Fibroblast of lung (primary cell): ENCODE results near the gene COL11A2. TPM values are rescaled to one million over a fixed set of nuclear protein-coding genes. Genes with fewer than 3 reads are reported as not detected.
A peak's percentile ranks its signal among the peaks of the same experiment; 100 is the strongest.

ENCODE experiments used
- DNase-seq, 2 donors: peaks; one replicate each; pipeline versions ENCODE4 v3.0.0 to v3.0.0-alpha.2; 2010; ENCODE audit warnings: low read depth in 2 of 2
- H2AFZ ChIP-seq: 2 replicates; pipeline ENCODE4 v1.5.1; 2012; ENCODE audit warnings: low read length, control low read depth, inconsistent platforms
- H3K27ac ChIP-seq: 2 replicates; pipeline ENCODE4 v1.5.1; 2011; ENCODE audit warnings: low read length, control low read depth; ENCODE audit not compliant: insufficient read depth
- H3K27me3 ChIP-seq: 2 replicates; pipeline ENCODE4 v1.5.1; 2011; ENCODE audit warnings: mild to moderate bottlenecking, low read length; ENCODE audit not compliant: control insufficient read depth, insufficient read depth
- H3K36me3 ChIP-seq: 2 replicates; pipeline ENCODE4 v1.5.1; 2011; ENCODE audit warnings: low read length; ENCODE audit not compliant: control insufficient read depth, insufficient read depth
- H3K4me1 ChIP-seq: 2 replicates; pipeline ENCODE4 v1.5.1; 2011; ENCODE audit warnings: low read length; ENCODE audit not compliant: control insufficient read depth, insufficient read depth; ENCODE audit errors: extremely low read depth
- H3K4me2 ChIP-seq: 2 replicates; pipeline ENCODE4 v1.5.1; 2011; ENCODE audit warnings: low read length, control low read depth; ENCODE audit not compliant: insufficient read depth; ENCODE audit errors: extremely low read depth
- H3K4me3 ChIP-seq, 4 experiments: fragments of 200-600 bp in 1 of 4; sonication (generic) in 1 of 4; replicated peaks in 1 of 4; 2 replicates each; pipeline ENCODE4 v1.5.1; 2011 to 2016; ENCODE audit warnings: low read length in 4 of 4, low read depth in 3 of 4, mild to moderate bottlenecking in 3 of 4, control low read depth in 2 of 4, inconsistent platforms in 1 of 4, mixed read lengths in 1 of 4; ENCODE audit not compliant: insufficient read depth in 1 of 4; ENCODE audit errors: control extremely low read depth in 1 of 4
- H3K79me2 ChIP-seq: 2 replicates; pipeline ENCODE4 v1.5.1; 2012; ENCODE audit warnings: mild to moderate bottlenecking, low read length, inconsistent platforms; ENCODE audit not compliant: control insufficient read depth, insufficient read depth
- H3K9ac ChIP-seq: 2 replicates; pipeline ENCODE4 v1.5.1; 2011; ENCODE audit warnings: mild to moderate bottlenecking, low read length, control low read depth; ENCODE audit not compliant: insufficient read depth
- H3K9me3 ChIP-seq: 2 replicates; pipeline ENCODE4 v1.5.1; 2012; ENCODE audit warnings: low read depth, low read length; ENCODE audit not compliant: control insufficient read depth, insufficient read depth
- H4K20me1 ChIP-seq: 2 replicates; pipeline ENCODE4 v1.5.1; 2011; ENCODE audit warnings: low read length; ENCODE audit not compliant: control insufficient read depth, insufficient read depth; ENCODE audit errors: extremely low read depth
- EZH2 ChIP-seq: IDR thresholded peaks from 2 replicates; pipeline ENCODE4 v1.5.1; 2012; ENCODE audit warnings: low read length, control low read depth, mild to moderate bottlenecking; ENCODE audit errors: missing control alignments
- polyA plus RNA-seq, 2 donors: library from polyadenylated mRNA; depleted of rRNA in 1 of 2; stranded (reverse) in 1 of 2; unstranded in 1 of 2; fragments of >200 nt; gene quantifications; 2 replicates each; pipeline ENCODE4 v1.2.1, GENCODE V29; 2011 to 2012; ENCODE audit warnings: missing spikeins in 1 of 2
- total RNA-seq: library from RNA; depleted of rRNA; stranded (reverse); fragments of >200 nt; gene quantifications from 2 replicates; pipeline ENCODE4 v1.2.1, GENCODE V29; 2014
- TF ChIP-seq, protein P1 (sequence below), 2 donors: IDR thresholded peaks in 1 of 2; conservative IDR thresholded peaks in 1 of 2; 1 replicate in 1 of 2; 2 replicates in 1 of 2; pipeline ENCODE4 v1.5.1; 2011 to 2012; ENCODE audit warnings: low read length in 2 of 2, control low read depth in 1 of 2, inconsistent platforms in 1 of 2, low read depth in 1 of 2, mild to moderate bottlenecking in 1 of 2

Gene COL11A2
- total and polyA plus RNA-seq, 2 donors (not counting 1 experiment from before 2014, with no cell fraction given) = 0.17 TPM

- TF ChIP-seq, protein P1, sequence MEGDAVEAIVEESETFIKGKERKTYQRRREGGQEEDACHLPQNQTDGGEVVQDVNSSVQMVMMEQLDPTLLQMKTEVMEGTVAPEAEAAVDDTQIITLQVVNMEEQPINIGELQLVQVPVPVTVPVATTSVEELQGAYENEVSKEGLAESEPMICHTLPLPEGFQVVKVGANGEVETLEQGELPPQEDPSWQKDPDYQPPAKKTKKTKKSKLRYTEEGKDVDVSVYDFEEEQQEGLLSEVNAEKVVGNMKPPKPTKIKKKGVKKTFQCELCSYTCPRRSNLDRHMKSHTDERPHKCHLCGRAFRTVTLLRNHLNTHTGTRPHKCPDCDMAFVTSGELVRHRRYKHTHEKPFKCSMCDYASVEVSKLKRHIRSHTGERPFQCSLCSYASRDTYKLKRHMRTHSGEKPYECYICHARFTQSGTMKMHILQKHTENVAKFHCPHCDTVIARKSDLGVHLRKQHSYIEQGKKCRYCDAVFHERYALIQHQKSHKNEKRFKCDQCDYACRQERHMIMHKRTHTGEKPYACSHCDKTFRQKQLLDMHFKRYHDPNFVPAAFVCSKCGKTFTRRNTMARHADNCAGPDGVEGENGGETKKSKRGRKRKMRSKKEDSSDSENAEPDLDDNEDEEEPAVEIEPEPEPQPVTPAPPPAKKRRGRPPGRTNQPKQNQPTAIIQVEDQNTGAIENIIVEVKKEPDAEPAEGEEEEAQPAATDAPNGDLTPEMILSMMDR (conservative IDR thresholded peaks at IDR 0.05 in 1 of 2, IDR thresholded peaks at IDR 0.05 in 1 of 2; ENCODE audit: low read depth in 1 of 2, low read length in 2 of 2) = peak; percentile 30 to 67
- TF ChIP-seq EZH2 = no peak
- peaks cover 25% of the 10 kb centered on the region for H3K27me3 ChIP-seq
- no peaks in the 10 kb centered on the region for H4K20me1 ChIP-seq
- H3K4me2 ChIP-seq = no peak overlapping the region
- no peaks in the 10 kb centered on the region for H3K9me3 ChIP-seq
- no peak overlapping the region for H3K4me3 ChIP-seq
- no peaks in the 10 kb centered on the region for H3K79me2 ChIP-seq
- no peak overlapping the region for H3K27ac ChIP-seq
- no peaks in the 10 kb centered on the region for H3K36me3 ChIP-seq
- peak; percentile 25 to 66 for DNase-seq
- H2AFZ ChIP-seq = no peak overlapping the region
- no peak overlapping the region for H3K9ac ChIP-seq
- H3K4me1 ChIP-seq = no peaks in the 10 kb centered on the region
Measured at GRCh38 chr6:33118525-33119123, 73.6 kb downstream of the COL11A2 start.

DNA sequence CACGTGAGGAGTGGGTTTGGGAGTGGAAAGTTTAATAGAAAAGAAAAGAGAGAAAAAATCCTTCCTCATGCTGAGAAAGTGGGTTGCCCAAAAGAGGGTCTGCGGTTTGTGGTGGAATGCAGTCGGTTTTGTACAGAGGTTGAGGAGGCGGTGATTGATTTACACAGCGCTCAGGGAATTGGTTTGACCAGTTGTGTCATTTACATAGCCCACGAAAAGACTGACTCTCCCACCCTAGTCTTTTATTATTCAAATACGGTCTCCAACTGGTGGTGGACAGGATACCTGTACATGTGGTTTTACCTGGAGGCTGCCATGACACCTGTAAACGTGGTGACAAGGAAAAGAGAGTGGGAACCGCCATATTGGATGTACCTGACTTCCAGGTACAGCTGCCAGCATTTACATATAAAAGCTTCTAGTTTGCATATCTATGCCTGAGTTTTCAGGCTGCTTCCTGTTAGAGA lies 74.4 kb downstream of the COL11A2 start:
- H3K27me3 ChIP-seq = peaks cover 25% of the 10 kb centered on the region
- H3K4me3 ChIP-seq = no peak overlapping the region
- no peaks in the 10 kb centered on the region for H4K20me1 ChIP-seq
- H3K36me3 ChIP-seq = no peaks in the 10 kb centered on the region
- no peak overlapping the region for H3K27ac ChIP-seq
- no peaks in the 10 kb centered on the region for H3K9me3 ChIP-seq
- no peak for TF ChIP-seq EZH2
- TF ChIP-seq, protein P1 (conservative IDR thresholded peaks at IDR 0.05 in 1 of 2, IDR thresholded peaks at IDR 0.05 in 1 of 2; ENCODE audit: low read depth in 1 of 2, low read length in 2 of 2) = no peak
- no peak overlapping the region for H3K9ac ChIP-seq
- no peak overlapping the region for H3K4me2 ChIP-seq
- no peaks in the 10 kb centered on the region for H3K79me2 ChIP-seq
- DNase-seq = no peak
- no peaks in the 10 kb centered on the region for H3K4me1 ChIP-seq
- no peak overlapping the region for H2AFZ ChIP-seq

DNA sequence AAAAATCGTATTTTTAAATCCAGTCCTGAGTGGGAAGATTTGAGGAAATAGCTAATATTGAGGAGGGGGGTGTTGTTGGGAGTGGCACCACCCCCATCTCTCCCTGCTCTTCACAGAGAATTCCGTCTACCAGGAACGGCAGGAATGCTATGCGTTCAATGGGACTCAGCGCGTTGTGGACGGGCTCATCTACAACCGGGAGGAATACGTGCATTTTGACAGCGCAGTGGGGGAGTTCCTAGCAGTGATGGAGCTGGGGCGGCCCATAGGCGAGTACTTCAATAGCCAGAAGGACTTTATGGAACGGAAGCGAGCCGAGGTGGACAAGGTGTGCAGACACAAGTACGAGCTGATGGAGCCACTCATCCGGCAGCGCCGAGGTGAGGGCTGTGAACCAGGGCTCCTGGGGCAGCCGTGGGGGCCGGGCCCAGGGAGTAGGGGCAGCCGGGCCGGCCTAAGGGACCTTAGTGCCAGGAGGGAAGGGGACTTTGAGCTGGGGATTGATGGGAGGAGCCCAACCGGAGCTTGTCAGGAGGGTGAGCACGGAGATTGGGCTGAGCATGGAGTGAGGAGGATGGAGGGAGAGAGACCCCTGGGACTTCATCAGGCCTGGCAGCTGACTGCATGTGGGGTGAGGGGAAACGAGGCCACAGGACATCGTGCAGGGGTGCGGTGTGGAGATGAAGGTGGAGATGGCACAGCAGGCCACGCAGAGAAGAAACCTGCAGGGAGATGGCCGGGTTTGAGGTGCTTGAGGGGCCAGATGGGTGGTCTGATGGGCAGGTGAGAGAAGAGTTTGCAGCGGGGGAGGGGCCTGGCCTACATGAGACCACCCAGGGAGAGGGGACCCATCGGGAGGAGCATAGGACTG lies 75.2 kb downstream of the COL11A2 start:
- peak in 1 of 2 donors; percentile 4 for DNase-seq
- no peaks in the 10 kb centered on the region for H4K20me1 ChIP-seq
- H3K27me3 ChIP-seq = peaks cover 25% of the 10 kb centered on the region
- H3K4me1 ChIP-seq = no peaks in the 10 kb centered on the region
- H2AFZ ChIP-seq = no peak overlapping the region
- H3K27ac ChIP-seq = no peak overlapping the region
- no peak overlapping the region for H3K4me3 ChIP-seq
- H3K9me3 ChIP-seq = no peaks in the 10 kb centered on the region
- no peaks in the 10 kb centered on the region for H3K79me2 ChIP-seq
- no peak overlapping the region for H3K9ac ChIP-seq
- H3K36me3 ChIP-seq = no peaks in the 10 kb centered on the region
- peak; percentile 43 for TF ChIP-seq EZH2
- TF ChIP-seq, protein P1 (conservative IDR thresholded peaks at IDR 0.05 in 1 of 2, IDR thresholded peaks at IDR 0.05 in 1 of 2; ENCODE audit: low read depth in 1 of 2, low read length in 2 of 2) = no peak
- H3K4me2 ChIP-seq = no peak overlapping the region
